ENCODE data around the gene SIRT1.

The SIRT1 gene

DNA sequence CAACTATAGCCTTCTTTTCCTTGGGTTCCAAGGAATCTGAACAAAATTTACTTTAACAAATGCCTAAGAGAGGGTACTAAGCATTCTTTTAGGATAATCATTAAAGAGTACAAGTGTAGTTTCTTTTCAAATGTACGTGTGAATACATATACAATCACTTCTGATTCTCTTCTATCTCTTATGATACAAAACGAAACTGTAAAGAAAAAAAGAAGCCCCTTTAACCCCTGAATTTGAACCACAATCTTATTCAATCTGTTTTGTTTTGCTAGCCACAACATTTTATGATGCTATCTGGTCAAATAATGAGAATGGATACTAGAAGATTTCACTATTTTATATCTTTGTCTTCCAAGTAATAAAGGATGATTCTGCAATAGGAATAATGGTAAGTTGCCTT is 48.7 kb downstream of the SIRT1 start:
- TF ChIP-seq, protein P1, sequence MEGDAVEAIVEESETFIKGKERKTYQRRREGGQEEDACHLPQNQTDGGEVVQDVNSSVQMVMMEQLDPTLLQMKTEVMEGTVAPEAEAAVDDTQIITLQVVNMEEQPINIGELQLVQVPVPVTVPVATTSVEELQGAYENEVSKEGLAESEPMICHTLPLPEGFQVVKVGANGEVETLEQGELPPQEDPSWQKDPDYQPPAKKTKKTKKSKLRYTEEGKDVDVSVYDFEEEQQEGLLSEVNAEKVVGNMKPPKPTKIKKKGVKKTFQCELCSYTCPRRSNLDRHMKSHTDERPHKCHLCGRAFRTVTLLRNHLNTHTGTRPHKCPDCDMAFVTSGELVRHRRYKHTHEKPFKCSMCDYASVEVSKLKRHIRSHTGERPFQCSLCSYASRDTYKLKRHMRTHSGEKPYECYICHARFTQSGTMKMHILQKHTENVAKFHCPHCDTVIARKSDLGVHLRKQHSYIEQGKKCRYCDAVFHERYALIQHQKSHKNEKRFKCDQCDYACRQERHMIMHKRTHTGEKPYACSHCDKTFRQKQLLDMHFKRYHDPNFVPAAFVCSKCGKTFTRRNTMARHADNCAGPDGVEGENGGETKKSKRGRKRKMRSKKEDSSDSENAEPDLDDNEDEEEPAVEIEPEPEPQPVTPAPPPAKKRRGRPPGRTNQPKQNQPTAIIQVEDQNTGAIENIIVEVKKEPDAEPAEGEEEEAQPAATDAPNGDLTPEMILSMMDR (IDR thresholded peaks at IDR 0.05; ENCODE audit: low read length) = no peak
- TF ChIP-seq EZH2phosphoT487 (IDR thresholded peaks at IDR 0.05; ENCODE audit: low read length) (no peak), EZH2 (optimal IDR thresholded peaks at IDR 0.05; ENCODE audit: low read depth, low read length) (no peak)
- no peaks in the 10 kb centered on the region for H3K4me1 ChIP-seq (ENCODE audit: low read length)
- no peak overlapping the region for H2AFZ ChIP-seq (ENCODE audit: low read length)
- H3K4me3 ChIP-seq (ENCODE audit: low read length) = no peak overlapping the region
- H3K79me2 ChIP-seq (ENCODE audit: low read length) = no peaks in the 10 kb centered on the region
- no peak overlapping the region for H3K9ac ChIP-seq (ENCODE audit: low read length)
- no peaks in the 10 kb centered on the region for H3K9me3 ChIP-seq (replicated peaks; ENCODE audit: insufficient read depth, low read length)
- H3K36me3 ChIP-seq (replicated peaks; ENCODE audit: insufficient read depth, low read length) = no peaks in the 10 kb centered on the region
- no peak overlapping the region for H3K27ac ChIP-seq (ENCODE audit: low read length)
- no peaks in the 10 kb centered on the region for H4K20me1 ChIP-seq (ENCODE audit: insufficient read depth, low read length)
- H3K9me2 ChIP-seq (replicated peaks; ENCODE audit: insufficient read depth, low read length) = no peaks in the 10 kb centered on the region
- H3F3A ChIP-seq (ENCODE audit: insufficient read depth, low read length) = no peaks in the 10 kb centered on the region
- DNase-seq = no peak
- H3K27me3 ChIP-seq (replicated peaks; ENCODE audit: insufficient read depth, low read length) = no peaks in the 10 kb centered on the region
- no peak overlapping the region for H3K4me2 ChIP-seq (ENCODE audit: low read depth, low read length)

- TF ChIP-seq EZH2 (optimal IDR thresholded peaks at IDR 0.05; ENCODE audit: low read depth, low read length) (no peak), EZH2phosphoT487 (IDR thresholded peaks at IDR 0.05; ENCODE audit: low read length) (no peak)
- TF ChIP-seq, protein P1 (IDR thresholded peaks at IDR 0.05; ENCODE audit: low read length) = no peak
- DNase-seq = no peak
- Histone ChIP-seq H3K4me1 (ENCODE audit: low read length) (no peaks in the 10 kb centered on the region), H3K79me2 (ENCODE audit: low read length) (no peaks in the 10 kb centered on the region), H3K4me2 (ENCODE audit: low read depth, low read length) (no peak overlapping the region), H4K20me1 (ENCODE audit: insufficient read depth, low read length) (no peaks in the 10 kb centered on the region), H2AFZ (ENCODE audit: low read length) (no peak overlapping the region), H3K27ac (ENCODE audit: low read length) (no peak overlapping the region), H3K9me2 (replicated peaks; ENCODE audit: insufficient read depth, low read length) (no peaks in the 10 kb centered on the region), H3F3A (ENCODE audit: insufficient read depth, low read length) (no peaks in the 10 kb centered on the region), H3K9me3 (replicated peaks; ENCODE audit: insufficient read depth, low read length) (no peaks in the 10 kb centered on the region), H3K36me3 (replicated peaks; ENCODE audit: insufficient read depth, low read length) (no peaks in the 10 kb centered on the region), H3K4me3 (ENCODE audit: low read length) (no peak overlapping the region), H3K27me3 (replicated peaks; ENCODE audit: insufficient read depth, low read length) (no peaks in the 10 kb centered on the region), H3K9ac (ENCODE audit: low read length) (no peak overlapping the region)
Observed at GRCh38 chr10:67934336-67934735, 49.9 kb downstream of the SIRT1 start.

- no peaks in the 10 kb centered on the region for H3K9me2 ChIP-seq (replicated peaks; ENCODE audit: insufficient read depth, low read length)
- no peaks in the 10 kb centered on the region for H3F3A ChIP-seq (ENCODE audit: insufficient read depth, low read length)
- H3K36me3 ChIP-seq (replicated peaks; ENCODE audit: insufficient read depth, low read length) = no peaks in the 10 kb centered on the region
- H4K20me1 ChIP-seq (ENCODE audit: insufficient read depth, low read length) = no peaks in the 10 kb centered on the region
- no peaks in the 10 kb centered on the region for H3K27me3 ChIP-seq (replicated peaks; ENCODE audit: insufficient read depth, low read length)
- TF ChIP-seq EZH2 (optimal IDR thresholded peaks at IDR 0.05; ENCODE audit: low read depth, low read length) (no peak), EZH2phosphoT487 (IDR thresholded peaks at IDR 0.05; ENCODE audit: low read length) (no peak)
- TF ChIP-seq, protein P1 (IDR thresholded peaks at IDR 0.05; ENCODE audit: low read length) = no peak
- H3K27ac ChIP-seq (ENCODE audit: low read length) = no peak overlapping the region
- H3K4me1 ChIP-seq (ENCODE audit: low read length) = no peaks in the 10 kb centered on the region
- H3K9me3 ChIP-seq (replicated peaks; ENCODE audit: insufficient read depth, low read length) = no peaks in the 10 kb centered on the region
- H3K9ac ChIP-seq (ENCODE audit: low read length) = no peak overlapping the region
- no peak overlapping the region for H3K4me3 ChIP-seq (ENCODE audit: low read length)
- DNase-seq = no peak
- no peak overlapping the region for H3K4me2 ChIP-seq (ENCODE audit: low read depth, low read length)
- no peak overlapping the region for H2AFZ ChIP-seq (ENCODE audit: low read length)
- H3K79me2 ChIP-seq (ENCODE audit: low read length) = no peaks in the 10 kb centered on the region
Observed at GRCh38 chr10:67935223-67935622, 50.8 kb downstream of the SIRT1 start.

All from MM.1S (cell line).